Activated CD8-positive, alpha-beta memory T cell treated with anti-CD3 and anti-CD28 coated beads for 24 hours (primary cell): Measurements from ENCODE around the gene GSTT4.
"Not testable (repeated sequence)": the region's sequence is repeated elsewhere in the genome, so short reads cannot be mapped to it uniquely, and the experiment has no call there.

Experiments
- DNase-seq: peaks from one replicate; pipeline ENCODE4 v3.0.0-alpha.2; 2020

GSTT4 gene

DNA sequence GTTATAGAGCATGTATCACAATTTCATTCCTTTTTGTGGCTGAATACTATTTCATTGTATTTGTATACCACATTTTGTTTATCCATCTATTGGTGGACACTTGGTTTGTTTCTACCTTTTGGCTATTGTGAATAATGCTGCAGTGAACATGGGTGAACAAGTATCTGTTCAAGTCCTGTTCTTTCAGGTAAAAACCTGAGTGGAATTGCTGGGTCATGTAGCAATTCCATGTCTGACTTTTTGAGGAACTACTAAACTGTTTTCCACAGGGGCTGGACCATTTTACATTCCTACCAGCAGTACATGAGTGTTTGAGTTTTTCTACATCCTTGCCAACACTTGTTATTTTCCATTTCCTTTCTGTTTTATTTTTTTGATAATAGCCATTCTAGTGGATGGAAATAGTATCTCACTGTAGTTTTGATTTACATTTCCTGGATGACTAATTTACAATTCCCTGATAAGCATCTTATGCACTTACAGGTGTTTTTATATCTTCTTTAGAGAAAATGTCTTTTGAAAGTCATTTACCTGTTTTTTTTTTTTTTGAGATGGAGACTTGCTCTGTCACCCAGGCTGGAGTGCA is 18.0 kb upstream of the GSTT4 start:
- DNase-seq: no peak

DNA sequence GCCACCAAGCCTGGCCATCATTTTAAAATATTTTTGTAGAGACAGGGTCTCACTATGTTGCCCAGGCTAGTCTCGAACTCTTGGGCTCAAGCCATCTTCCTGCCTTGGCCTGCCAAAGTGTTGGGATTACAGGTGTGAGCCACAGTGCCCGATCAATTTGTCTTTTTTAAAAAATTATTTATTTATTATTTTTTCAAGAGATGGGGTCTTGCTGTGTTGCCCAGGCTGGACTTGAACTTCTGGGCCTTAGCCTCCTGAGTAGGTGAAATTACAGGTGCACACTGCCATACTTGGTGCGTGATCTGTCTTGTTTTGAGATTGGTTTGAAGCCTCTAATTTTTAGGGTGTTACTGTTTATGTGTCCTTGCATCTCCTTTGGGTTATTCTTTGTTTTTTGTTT is 16.1 kb upstream of the GSTT4 start:
- no peak for DNase-seq

DNA sequence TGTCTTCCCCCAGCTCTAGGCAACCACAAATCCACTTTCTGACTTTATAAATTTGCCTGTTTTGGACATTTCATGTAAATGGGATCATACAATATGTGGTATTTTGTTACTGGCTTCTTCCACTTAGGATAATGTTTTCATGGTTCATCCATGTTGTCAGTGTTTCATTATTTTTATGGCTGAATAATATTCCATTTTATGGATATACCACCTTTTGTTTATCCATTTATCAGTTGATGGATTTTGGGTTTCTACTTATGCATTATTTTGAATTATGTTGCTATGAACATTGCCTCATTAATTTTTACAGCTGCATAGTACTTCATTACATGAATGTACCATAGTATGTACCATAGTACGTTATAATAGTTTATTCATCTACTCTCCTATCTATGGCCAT is 10.9 kb upstream of the GSTT4 start:
- no peak for DNase-seq

DNA sequence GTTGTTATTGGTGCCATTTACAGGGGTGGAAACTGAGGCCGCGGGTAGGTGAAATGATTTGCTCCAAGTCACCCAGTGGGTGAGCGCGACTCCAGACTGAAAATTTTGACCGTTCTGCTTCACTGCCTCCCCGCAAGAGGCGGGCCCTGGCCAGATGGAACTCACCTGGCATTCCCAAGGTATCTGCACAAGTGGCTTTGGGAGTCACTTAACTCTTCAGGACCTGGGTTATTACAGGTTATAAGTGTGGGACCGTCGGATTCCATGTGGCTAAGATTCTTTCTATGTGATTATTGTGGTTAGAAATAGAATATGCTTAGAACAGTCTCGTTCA is 6.4 kb upstream of the GSTT4 start:
- DNase-seq: no peak

DNA sequence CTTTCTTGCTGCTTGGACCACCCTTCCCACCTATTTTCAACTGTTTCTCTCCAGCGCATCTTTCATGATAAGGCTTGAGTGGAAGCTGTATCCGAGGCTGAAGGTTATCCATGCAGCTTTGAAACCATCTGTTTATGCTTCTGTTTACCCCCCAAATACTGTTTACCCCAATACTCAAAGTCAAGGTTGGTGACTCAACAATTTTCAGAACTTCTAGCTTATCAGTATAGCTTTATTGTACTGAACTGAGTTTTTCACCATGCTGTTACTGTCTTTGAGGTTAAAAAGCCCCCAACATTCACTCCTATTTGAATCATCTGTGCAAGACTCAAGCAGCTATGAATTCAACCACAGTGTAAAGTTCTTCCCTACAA is 4.8 kb upstream of the GSTT4 start:
- DNase-seq: no peak

DNA sequence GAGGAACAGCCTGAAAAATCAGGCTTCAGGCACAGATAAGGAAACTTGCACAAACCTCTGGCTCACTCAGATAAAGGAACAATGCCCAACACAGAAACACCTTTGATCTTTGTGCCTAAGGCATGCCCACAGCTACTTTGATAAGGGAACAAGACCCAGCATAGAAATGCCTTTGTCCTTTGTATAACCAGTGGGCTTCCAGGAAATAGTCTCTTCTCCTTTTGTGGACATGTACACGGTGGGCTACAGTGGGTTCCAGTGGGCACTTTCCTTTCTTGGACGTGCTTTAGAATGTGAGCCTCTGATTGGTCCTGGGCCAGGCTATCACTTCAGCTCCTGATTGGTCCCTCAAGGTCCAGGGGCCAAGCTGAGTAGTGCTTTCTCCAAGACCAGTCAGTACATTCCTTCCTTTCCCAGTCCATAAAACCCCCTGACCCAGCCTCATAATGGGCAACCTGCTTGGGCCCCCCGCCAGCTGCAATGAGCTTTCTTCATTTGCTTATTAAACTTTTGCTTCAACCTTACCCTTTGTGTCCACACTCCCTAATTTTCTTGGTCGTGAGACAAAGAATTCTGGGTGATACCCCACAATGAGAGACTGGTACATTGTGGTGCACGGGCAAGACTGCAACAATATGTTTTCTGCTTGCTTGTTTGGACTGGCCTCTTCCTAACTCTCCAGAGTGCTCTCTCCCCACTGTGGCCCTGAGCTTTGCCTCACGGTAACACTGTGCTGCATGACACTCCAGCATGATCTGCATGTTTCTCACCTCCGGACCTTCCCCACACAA is 4.2 kb upstream of the GSTT4 start:
- DNase-seq: no peak

DNA sequence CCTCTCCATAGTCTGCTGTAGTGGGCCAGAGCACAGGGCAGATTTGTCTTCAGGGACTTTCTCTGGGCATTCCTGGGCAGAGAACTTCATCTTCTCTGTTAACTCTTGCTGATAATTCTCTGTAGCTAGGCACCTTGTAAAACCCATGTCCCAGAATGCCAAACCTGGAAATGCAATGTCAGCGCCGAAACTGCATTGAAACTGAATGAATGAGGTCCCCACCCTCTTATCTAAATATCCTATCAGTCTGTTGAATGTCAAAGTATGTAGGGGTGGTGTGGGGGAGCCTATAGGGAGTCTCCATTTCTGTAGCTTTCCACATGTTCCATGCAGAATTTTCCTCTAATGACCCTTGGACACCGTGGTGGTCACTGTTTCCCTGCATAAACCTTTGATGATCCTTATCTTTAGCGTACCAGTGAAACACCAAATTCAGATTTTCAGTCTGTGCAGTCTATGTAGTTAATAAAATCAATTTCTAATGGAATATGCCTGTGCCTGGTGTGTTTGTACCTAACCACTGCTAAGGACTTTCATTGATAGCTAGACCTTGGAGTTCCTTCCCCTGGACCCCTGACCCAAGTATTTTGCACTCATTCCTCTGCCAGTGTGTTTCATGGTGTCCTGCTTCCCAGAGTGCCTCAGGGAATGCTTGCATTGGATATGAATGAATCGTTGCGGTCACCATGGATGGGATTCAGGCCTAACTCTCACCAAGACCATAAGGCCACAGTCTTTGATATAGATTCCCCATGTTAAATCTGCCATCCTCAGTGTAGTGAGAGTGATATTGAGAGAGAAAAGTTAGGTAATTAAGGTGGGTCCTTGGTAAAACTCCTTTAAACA is 3.4 kb upstream of the GSTT4 start:
- no peak for DNase-seq

DNA sequence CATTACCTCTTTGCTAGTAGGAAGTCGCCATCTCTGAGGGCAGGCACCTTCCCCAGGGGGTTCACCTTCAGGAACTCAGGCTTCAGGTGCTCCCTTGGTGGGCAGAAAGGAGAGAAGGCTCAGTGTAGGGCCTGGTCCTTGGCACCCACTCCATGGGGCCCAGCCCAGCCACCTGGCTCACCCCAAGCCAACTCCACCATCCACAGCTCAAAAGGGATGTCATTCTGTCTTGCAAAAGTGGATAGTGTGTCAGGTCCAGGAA is 2.7 kb upstream of the GSTT4 start:
- no peak for DNase-seq

DNA sequence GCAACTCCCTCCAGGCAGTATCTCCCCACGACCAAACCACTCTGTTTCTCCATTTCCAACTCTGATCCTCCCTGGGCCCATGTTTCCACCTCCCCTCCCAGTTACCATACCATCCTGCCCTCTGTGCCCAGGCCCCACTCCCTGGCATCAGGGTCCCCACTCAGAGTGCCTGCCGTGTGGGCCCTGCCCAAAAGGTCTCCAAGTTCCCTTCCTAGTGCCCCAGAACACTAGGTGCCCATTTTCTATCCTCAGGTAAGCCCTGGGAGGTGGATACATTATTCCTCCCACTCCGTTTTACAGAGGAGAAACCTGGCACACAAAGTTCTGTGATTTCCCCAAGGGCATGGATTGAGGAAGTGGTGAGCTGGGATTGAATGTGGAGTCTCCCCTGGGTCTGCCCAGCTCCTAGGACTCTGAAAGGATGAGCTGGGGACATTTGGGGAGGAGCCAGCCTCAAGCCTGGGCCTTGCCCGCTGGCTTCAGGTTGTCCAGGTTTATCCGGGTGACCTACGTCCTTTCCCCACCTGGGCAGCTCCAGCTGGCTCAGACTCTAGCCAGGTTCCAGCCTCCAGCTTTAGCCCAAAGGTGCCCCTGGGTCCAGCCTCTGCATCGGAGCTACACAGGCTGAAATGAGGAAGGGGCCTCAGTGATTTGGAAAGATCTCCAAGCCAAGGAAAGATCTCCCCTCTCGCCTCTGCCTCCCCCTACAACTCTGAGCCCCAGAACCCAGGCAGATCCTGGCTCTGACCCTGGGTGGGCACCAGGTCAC is 2.2 kb upstream of the GSTT4 start:
- DNase-seq: no peak

DNA sequence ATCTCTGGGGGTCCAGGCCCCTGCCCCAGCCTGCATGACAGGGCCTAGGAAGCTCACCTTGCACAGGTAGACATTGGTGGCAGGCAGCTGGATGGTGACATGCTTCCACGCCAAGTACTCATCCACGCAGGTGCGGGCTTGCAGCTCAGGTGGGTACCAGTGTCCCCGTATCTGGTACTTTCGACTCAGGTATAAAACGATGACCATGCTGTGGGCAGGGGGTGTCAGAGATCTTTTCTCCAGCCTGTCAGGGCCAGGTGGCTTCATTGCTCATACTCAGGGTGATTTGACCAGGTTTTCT is 1.6 kb upstream of the GSTT4 start:
- DNase-seq: no peak

DNA sequence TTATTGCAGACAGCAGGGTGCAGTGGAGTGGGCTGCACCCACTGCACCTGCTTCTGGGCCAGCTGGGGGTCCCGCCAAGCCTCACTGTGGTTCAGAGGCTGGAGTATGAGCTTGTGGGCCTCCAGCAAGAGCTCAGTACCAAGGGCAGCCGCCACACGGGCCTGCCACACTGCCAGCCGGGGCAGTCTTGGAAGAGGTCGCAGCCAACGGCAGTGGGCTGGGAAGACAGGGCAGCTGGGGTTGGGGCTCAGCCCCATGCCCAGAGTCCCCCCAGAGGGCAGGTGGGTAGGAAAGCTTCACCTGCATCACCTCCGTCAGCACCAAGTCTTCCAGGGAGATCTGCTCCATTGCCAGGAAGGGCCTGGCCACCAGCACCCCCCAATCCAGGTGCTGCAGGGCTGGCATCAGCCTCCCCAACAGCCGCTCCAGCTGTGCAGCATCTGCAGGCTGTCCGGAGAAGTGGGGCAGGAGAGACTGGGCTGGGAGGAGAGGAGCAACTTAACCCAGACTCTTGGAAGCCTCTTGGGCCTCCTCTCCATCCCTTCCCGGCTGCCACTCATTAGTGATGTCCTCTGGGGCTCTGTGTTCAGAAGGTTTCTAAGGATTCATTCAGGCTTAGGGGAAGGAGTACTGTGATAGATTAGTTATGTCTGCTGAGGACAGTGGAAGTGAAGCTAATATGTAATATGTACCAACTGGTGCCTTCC is 1.1 kb upstream of the GSTT4 start:
- DNase-seq: no peak

DNA sequence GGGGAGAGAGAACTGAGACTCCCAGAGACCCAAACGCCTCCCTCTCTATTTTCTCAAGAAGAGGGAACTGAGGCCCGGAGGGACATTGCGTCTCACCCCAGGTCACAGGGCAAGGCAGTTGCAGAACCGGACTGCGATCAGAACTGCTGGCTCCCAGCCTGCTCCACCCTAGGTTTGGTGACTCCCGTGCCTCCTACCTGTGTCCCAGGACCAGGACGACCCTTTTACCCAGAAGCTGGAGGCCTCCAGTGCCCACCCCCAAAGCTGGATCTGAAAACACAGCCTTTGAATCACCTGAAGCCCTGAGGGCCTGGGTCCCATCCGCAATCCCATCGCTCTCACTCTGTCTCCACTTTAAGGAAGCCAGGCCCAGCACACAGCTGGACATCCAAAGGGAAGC is 1.4 kb downstream of the GSTT4 start:
- no peak for DNase-seq

DNA sequence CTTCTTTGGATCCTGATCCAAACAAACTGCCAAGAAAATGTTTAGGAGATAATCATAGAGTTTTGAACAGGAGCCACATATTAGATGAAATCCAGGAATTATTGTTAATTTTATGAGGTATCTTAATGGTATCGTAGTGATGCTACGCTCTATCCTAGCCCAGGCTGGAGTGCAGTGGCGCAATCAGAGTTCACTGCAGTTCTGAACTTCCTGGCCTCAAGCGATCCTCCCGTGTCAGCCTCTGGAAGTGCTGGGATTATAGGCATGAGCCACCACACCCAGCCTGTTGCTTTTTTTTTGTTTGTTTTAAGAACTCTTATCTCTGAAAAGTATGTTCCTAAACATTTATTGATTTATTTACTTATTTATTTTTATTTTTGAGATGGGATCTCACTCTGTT is 2.4 kb downstream of the GSTT4 start:
- DNase-seq: no peak

DNA sequence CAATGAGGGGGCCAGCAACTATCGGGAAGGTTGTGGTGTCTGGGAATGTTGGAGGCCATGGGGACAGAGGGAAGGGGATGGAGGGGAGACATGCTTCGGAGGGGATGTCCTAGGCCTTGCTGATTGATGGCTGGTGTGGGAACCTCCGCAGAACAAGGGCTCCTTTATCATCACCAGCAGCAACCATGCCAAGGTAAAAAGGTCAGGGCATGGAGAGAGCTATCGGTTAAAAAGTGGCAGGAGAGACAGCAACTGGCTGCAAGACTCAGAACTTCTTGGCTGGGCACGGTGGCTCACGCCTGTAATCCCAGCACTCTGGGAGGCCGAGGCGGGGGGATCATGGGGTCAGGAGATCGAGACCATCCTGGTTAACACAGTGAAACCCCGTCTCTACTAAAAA is 3.0 kb downstream of the GSTT4 start:
- no peak for DNase-seq

DNA sequence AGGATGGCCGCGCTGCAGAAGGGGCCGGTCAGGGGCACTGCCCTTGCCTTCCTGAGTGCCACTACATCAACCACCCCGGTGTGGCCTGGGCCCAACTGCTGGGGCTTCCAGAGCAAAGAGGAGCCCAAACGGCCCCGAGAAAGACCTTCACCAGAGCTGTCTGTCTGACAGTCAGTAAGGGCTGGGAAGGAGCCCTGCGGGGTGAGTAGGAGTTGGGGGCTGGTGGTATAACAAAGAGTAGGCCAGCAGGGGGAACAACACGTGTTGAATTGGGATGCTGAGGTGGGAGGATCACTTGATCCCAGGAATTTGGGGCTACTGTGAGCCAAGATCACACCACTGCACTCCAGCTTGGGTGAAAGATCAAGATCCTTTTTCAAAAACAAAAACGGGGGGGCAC is 3.9 kb downstream of the GSTT4 start:
- DNase-seq: no peak

DNA sequence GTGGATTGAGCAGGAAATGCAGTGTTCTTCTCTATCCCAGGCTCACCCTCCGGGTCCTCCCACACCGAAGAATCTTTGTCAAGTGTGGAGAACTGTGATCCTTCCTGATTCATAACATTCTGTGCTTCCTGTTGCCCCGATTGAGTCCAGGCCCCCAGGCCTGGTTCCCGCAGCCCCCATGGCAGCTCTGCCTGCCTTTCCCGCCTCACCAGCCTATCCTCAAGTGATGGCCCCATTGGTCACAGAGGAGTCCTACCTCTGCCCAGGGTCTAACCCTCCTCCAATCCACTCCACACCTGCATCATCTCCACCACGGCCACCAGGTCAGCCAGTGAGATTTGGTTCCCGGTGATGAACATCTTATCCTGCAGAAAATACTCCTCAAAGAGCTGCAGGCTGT is 5.5 kb downstream of the GSTT4 start:
- not testable (repeated sequence) for DNase-seq

DNA sequence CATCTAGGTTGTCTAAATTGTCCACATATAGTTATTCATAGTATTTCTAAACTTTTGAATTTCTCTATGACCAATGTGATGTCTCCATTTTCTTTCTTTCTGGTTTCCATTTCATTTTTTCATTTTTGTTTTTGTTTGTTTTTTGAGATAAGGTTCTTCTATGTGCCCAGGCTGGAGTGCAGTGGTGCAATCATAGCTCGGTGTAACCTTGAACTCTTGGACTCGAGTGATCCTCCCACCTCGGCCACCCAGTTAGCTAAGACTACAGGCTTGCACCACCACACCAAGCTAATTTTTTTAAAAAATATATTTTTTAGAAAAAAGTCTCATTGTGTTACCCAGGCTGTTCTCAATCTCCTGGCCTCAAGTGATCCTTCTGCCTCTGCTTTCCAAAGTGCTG is 8.2 kb downstream of the GSTT4 start:
- DNase-seq: no peak

DNA sequence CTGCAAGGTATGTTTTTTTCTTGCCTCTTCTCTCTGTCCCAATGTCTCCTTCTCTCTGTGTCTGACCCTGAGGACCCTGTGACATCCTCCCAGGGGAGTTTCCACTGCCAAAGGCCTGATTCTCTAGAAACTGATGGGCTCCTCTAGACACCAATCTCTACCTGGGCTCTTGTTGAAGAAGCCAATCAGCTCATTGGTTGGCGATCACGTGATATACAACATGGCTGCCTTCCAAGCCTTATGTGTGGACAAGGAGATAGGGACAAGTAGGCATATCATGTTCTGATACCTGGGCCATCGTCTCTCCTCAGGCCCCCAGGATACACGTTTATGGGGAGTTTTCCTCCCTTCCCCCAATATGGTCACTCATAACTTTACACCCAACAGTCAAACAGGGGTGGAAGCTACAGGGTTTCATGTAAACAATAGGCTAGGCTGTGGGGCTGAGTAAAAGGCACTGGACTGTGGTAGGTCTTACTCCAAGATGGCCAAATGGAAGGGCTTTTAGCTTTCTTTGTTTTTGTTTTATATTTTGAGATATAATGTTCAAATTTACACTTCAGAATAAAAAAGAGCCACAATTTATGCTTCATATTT is 11.6 kb downstream of the GSTT4 start:
- DNase-seq: not testable (repeated sequence)

DNA sequence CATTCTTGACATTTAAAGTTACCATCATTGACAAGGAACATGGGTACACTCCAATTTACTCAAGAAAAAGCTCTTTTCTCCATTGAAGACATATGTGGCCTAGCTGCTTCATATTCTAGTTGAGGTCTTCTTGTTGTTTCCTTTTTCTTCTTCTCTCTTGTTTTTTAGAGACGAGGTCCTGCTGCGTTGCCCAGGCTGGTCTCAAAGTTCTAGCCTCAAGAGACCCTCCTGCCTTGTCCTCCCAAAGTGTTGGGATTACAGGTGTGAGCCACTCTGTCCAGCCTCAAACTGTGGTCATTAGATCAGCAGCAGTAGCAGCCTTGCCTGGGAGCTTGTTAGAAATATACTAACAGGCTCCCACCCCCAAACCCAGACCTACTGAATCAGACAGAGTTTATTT is 12.2 kb downstream of the GSTT4 start:
- not testable (repeated sequence) for DNase-seq

DNA sequence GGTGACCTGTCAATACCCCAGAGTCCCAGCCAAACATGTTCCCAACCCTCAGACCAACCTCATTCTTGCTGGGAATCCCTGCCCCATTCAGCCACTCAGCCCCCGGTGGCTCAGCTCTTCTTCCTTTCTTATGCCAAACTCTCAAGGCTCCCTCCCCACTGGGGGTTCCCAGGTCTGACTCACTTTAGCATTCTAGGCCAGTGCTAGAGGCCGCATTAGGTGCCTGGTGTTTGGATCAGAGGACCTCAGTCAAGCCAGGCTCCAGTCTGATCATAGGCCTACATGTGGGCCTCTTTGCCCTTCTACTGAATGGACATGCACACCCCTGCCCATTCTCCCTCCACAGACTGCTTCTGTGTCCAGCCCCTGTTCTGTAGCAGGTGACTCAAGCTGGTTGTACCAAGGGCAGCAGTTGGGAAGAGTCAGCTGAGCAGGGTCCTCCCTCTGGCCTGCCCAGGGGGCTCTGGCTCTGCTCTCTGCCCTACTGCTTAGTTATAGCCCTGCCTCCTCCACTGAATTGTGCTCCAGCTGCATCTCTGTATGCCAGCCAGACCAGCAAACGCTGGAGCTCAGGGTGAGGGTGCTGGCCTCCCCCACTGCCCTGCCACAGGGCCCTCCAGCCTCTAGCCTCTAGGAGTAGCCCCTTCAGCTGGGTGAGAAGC is 15.5 kb downstream of the GSTT4 start:
- DNase-seq: not testable (repeated sequence)

DNA sequence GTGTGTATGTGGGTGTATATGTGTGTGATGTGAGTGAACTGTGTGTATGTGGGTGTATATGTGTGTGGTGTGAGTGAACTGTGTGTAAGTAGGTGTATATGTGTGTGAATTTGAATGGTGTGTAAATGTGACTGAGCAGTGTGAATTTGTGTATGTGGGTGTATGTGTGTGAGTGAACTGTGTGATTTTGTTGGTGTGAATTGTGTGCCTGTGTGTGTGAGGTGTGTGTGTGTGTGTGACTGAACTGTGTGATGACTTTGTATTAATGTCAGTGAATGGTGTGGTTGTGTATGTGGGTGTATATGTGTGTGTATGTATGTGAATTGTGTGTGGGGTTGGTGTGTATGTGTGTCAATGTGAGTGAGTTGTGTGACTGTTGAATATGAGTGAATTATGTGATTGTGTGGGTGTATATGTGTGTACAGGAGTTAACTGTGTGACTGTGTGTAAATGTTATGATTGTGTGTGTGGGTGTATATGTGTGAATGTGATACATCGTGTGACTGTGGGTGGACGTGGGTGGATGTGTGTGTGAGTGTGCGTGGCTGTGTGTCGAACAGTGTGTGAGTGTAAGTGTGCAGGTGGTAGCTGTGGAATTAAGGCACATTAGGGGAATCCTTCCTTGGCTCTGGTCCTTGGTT is 18.6 kb downstream of the GSTT4 start:
- not testable (repeated sequence) for DNase-seq

DNA sequence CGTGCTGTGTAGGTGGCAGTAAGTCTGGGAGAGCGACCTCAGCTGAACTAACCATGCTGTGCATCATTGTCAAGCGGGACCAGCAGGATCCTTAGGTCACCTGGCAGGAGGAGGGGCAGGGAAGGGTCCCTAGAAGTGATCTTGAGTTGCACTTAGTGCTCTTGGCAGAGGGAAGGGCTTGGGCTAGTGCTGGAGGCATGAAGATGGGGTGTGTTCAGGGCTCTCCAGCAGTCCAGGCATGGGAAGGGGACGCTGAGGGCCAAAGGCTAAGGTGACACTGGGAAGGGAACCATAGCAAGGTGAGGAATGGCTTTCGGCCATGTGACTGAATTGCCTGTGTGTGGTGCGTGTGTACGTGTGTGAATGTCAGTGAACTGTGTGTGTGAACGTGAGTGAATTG is 19.2 kb downstream of the GSTT4 start:
- not testable (repeated sequence) for DNase-seq
